ENCODE results near the gene RALGAPA1.

GRCh38 chr14:35847636-35848035, 38.5 kb upstream of the RALGAPA1 start:
- TF ChIP-seq CTCF (IDR thresholded peaks at IDR 0.05; ENCODE audit: low read length) = no peak
- no peak for TF ChIP-seq EZH2 (IDR thresholded peaks at IDR 0.05; ENCODE audit: borderline replicate concordance, low read length)
